Uterus (tissue), 2 donors: ENCODE data around the gene MPZL3.

ENCODE experiments used
- POLR2A ChIP-seq, 2 donors: fragments of 450-650 bp; IDR thresholded peaks; one replicate each; pipeline ENCODE4 v1.6.1; 2016; ENCODE audit warnings: antibody characterized with exemption in 2 of 2, mild to moderate bottlenecking in 1 of 2, moderate library complexity in 1 of 2
- TF ChIP-seq, protein P1 (sequence below), 4 experiments: fragments of 200-600 bp in 2 of 4; fragments of 450-650 bp in 2 of 4; sonication (generic) in 2 of 4; IDR thresholded peaks; one replicate each; pipeline ENCODE4 v1.5.1; 2016 to 2019; ENCODE audit warnings: antibody characterized with exemption in 4 of 4, mild to moderate bottlenecking in 2 of 4, moderate library complexity in 1 of 4

GRCh38 chr11:118202599-118203422 lies 49.4 kb downstream of the MPZL3 start:
- TF ChIP-seq, protein P1, sequence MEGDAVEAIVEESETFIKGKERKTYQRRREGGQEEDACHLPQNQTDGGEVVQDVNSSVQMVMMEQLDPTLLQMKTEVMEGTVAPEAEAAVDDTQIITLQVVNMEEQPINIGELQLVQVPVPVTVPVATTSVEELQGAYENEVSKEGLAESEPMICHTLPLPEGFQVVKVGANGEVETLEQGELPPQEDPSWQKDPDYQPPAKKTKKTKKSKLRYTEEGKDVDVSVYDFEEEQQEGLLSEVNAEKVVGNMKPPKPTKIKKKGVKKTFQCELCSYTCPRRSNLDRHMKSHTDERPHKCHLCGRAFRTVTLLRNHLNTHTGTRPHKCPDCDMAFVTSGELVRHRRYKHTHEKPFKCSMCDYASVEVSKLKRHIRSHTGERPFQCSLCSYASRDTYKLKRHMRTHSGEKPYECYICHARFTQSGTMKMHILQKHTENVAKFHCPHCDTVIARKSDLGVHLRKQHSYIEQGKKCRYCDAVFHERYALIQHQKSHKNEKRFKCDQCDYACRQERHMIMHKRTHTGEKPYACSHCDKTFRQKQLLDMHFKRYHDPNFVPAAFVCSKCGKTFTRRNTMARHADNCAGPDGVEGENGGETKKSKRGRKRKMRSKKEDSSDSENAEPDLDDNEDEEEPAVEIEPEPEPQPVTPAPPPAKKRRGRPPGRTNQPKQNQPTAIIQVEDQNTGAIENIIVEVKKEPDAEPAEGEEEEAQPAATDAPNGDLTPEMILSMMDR (IDR thresholded peaks at IDR 0.05) = no peak
- no peak for TF ChIP-seq POLR2A (IDR thresholded peaks at IDR 0.05)
